Activated CD4-positive, CD25-positive, alpha-beta regulatory T cell treated with anti-CD3 and anti-CD28 coated beads, Interleukin-2, amount 50 U/mL, for 24 hours (primary cell): ENCODE results near the gene GRK4.
"Not testable (repeated sequence)": the region's sequence is repeated elsewhere in the genome, so short reads cannot be mapped to it uniquely, and the experiment has no call there.

Experiments used
- ATAC-seq, 2 donors: fragments of 150-1000 bp; cut with Tn5 transposase; one replicate each; pipeline ENCODE4 v1.10.0; 2021; ENCODE audit warnings: mild to moderate bottlenecking in 1 of 2, moderate library complexity in 1 of 2

The GRK4 gene

GRCh38 chr4:2931512-2932301 is 31.7 kb upstream of the GRK4 start:
- no peak for ATAC-seq

DNA sequence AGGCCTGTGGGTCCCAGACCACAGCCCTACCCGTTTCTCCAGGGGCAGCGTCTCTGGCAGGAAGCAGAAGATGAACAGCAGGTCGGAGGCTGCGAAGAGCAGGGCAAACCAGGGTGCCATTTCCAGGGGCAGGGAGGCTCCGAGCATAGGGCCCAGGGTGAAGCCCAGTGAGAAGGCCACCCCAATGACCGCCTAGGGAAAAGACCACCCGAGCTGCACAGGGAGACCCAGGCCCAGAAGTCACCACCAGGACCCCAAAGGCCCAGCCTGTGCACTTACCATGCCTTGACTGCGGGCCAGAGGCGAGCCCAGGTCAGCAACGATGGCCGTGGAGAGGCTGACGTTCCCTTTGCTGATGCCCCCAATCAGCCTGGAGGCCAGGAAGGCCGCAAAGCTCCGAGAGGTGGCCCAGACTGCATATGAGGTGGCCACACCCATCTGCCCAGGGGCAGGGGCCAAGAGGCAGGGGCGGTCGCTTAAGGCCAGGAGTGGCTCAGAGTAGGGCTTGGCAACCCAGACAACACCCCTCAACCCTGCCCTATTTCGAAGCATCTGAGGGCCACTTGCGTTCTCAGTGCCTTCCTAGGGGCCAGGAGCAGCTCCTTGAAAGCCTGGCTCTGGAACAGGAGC is 30.9 kb upstream of the GRK4 start:
- no peak for ATAC-seq

- ATAC-seq, result no peak
Observed at GRCh38 chr4:2932951-2933565, 30.3 kb upstream of the GRK4 start.

GRCh38 chr4:2933566-2934076 is 29.8 kb upstream of the GRK4 start:
- ATAC-seq, result no peak

- no peak for ATAC-seq
Observed at GRCh38 chr4:2934077-2934812, 29.1 kb upstream of the GRK4 start.

DNA sequence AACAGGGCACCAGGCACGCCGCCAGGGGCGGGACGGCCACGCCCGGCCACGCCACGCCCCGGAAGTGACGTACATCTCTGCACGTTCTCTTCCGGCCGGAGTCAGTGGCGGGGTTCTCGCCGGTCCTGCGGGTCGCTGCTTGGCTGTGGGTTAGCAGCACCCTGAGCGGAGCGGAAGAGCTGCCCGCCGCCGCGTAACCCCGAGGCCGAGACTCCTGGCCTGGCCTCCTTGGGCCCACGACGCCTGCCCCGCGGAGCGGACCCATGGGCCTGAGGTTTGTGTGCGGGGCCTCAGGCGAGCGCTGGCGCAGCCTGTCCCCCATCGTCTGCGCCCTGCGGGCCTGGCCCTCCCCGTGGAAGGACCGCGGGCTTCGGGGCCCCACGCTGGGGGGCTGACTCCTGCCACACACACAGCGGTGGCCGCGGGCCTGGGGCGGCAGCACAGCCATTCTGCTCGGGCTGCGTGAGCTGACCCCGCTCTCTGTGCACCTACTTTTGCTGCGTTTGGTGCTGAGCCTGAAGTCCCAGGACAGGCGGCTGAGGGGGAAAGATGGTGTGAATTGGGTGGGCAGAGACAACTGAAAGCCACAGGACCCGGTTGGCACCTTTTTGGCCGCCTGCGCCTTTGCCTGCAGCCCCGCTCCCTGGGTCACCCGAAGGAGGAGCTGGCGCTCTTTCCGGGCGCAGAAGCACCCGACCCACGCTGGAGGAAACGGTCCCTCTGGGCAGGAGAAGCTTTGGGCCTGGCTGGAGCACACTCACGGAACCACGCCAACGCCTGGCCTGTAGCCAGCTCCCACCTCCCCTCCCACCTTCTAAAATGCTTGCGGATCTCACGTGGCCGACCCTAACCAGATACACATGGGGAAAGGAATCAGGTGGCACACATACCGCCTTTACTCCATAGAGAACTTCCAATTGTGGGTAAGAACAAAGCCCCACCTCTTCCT is 28.3 kb upstream of the GRK4 start:
- ATAC-seq, result peak; percentile 54

- peak; percentile 70 to 71 for ATAC-seq
Observed at GRCh38 chr4:2935762-2936743, 27.3 kb upstream of the GRK4 start.

- peak; percentile 39 to 44 for ATAC-seq
Observed at GRCh38 chr4:2936773-2937145, 26.6 kb upstream of the GRK4 start.

GRCh38 chr4:2937146-2937857 is 26.1 kb upstream of the GRK4 start:
- no peak for ATAC-seq

DNA sequence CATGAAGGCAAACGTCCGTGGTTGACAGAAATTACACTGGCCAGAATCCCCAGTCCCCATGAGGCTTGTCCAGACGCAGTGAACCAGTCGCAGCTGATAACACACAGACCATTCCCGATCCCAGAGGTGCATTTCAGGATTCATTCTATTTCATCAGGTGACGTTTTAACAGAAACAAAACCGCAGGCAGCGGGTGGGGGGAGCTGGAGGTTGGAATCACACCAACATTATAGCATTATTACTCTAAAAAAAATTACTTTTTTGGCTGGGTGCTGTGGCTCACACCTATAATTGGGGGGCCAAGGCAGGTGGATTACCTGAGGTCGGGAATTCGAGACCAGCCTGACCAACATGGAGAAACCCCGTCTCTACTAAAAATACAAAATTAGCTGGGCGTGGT is 25.4 kb upstream of the GRK4 start:
- no peak for ATAC-seq

- not testable (repeated sequence) for ATAC-seq
Observed at GRCh38 chr4:2938411-2938810, 25.0 kb upstream of the GRK4 start.

GRCh38 chr4:2938906-2939305 is 24.5 kb upstream of the GRK4 start:
- ATAC-seq, result no peak

GRCh38 chr4:2939383-2940243 is 23.8 kb upstream of the GRK4 start:
- no peak for ATAC-seq

DNA sequence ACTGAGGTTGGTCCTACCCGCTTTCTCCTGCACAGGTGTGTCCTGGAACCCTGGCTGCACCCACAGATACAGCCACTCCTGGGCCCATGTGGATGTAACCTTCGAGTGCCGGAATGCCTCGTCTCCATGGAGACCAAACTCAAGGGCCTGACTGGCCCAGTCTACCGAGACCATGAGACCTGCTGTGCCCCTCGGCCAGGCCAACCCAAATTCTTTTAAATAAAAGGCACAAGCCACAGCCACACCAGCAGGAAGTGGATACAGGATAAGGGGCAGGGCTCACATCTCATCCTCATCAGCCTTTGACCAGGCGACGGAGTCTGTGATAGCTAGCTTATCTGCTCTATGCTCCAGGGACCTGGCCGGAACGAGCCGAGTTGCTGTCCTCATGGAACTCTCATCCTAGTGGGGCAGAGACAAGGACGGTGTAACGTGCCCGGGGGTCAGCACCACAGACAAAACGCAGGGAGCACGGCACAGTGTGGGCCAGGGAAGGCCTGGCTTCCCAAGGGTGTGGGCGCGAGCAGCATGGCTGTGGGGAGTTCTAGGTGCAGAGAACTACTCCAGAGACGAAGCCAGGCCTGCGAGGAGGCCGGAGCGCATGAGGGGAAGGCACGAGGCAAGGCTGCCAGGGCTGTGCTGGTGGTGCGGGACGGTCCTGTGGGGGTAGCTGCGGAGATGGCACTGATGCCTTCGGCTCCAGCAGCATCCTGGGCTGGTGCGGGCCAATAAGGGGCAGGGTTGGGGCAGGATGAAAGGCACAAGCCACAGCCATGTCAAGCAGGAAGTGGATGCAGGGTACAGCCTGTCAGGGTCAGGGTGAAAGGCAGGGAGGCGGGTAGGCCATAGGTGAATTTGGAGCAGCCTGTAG is 22.9 kb upstream of the GRK4 start:
- ATAC-seq, result no peak

- no peak for ATAC-seq
Observed at GRCh38 chr4:2941138-2942036, 22.0 kb upstream of the GRK4 start.

GRCh38 chr4:2942037-2942531 is 21.3 kb upstream of the GRK4 start:
- ATAC-seq, result no peak
